Esophagus muscularis mucosa (tissue), 3 donors: ENCODE data around the gene CEP290.

ENCODE experiments used
- EP300 ChIP-seq: sonication (generic); formaldehyde crosslinking; IDR thresholded peaks from one replicate; pipeline ENCODE4 v1.6.1; 2017; ENCODE audit warnings: antibody characterized with exemption
- POLR2AphosphoS5 ChIP-seq, 2 donors: sonication (generic); formaldehyde crosslinking; IDR thresholded peaks; one replicate each; pipeline ENCODE4 v1.6.1; 2017; ENCODE audit warnings: antibody characterized with exemption in 2 of 2

DNA sequence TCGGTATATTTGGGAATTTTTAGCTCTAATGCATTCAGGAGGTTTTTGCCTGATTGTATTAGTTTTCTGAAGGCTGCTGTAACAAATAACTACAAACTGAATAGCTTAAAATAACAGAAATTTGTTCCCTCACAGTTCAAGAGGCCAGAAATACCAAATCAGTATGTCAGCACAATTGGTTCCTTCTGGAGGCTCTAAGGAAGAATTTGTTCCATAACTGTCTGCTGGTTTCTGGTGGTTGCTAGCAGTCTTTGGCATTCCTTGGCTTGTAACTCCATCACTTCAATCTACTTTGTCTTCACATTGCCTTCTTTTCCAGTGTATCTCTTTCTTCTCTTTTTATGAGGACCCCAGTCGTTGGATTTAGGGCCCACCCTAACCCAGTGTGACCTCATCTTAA, 21.5 kb upstream of the CEP290 start:
- no peak for TF ChIP-seq POLR2AphosphoS5 (IDR thresholded peaks at IDR 0.05)
- no peak for TF ChIP-seq EP300
